Progenitor cell of endocrine pancreas (in vitro differentiated cells): ENCODE measurements around the gene PHYHD1. TPM values are rescaled to one million over a fixed set of nuclear protein-coding genes. Genes with fewer than 3 reads are reported as not detected.

Source experiments
- DNase-seq: peaks from one replicate; pipeline ENCODE4 v3.0.0; 2021; ENCODE audit warnings: low spot score; ENCODE audit not compliant: unreplicated experiment
- H3K27ac Mint-ChIP-seq: 2 replicates; pipeline ENCODE4 v1.8.0; 2021; ENCODE audit warnings: mild to moderate bottlenecking, moderate library complexity, mixed read lengths
- H3K27me3 Mint-ChIP-seq: 2 replicates; pipeline ENCODE4 v1.8.0; 2021; ENCODE audit warnings: mixed read lengths
- H3K36me3 Mint-ChIP-seq: 2 replicates; pipeline ENCODE4 v1.8.0; 2022; ENCODE audit warnings: mixed read lengths; ENCODE audit not compliant: insufficient read depth
- H3K4me1 Mint-ChIP-seq: 2 replicates; pipeline ENCODE4 v1.8.0; 2021; ENCODE audit warnings: low read depth, mixed read lengths
- H3K4me3 Mint-ChIP-seq: 2 replicates; pipeline ENCODE4 v1.8.0; 2021; ENCODE audit warnings: low read depth, mild to moderate bottlenecking, moderate library complexity, mixed read lengths
- H3K9me3 Mint-ChIP-seq: 2 replicates; pipeline ENCODE4 v1.8.0; 2021; ENCODE audit warnings: low read depth, mixed read lengths
- long read RNA-seq: library from polyadenylated mRNA; unstranded; transcript quantifications from one replicate; pipeline ENCODE4 v2.0.0, GENCODE V29; 2020
- total RNA-seq: library from RNA; stranded (reverse); gene quantifications from 2 replicates; pipeline ENCODE4 v1.2.1, GENCODE V29; 2021
- TF ChIP-seq, protein P1 (sequence below): fragments of 200-600 bp; sonication (generic); IDR thresholded peaks from one replicate; pipeline ENCODE4 v1.5.0; 2021; ENCODE audit warnings: antibody characterized with exemption, mild to moderate bottlenecking; ENCODE audit not compliant: unreplicated experiment

PHYHD1 gene
- 19.9 and 21.3 TPM in 2 replicates for total RNA-seq
- long read RNA-seq, partial matches to known transcripts, result 9 of 15 reads
- long read RNA-seq, other reads (novel, unspliced or antisense), result 6 of 15 reads

GRCh38 chr9:128920381-128921058 lies at the start of gene PHYHD1:
Gene PHYHD1, plus strand, starts transcription at chr9:128920982. Its CDS starts 1,342 bp downstream, at chr9:128922324.
- Mint-ChIP-seq H3K27ac (peak within 1 kb of the TSS; percentile 96), H3K4me3 (peak within 1 kb of the TSS; percentile 83), H3K27me3 (no peaks in the 10 kb centered on the region), H3K9me3 (no peaks in the 10 kb centered on the region), H3K4me1 (peaks cover 6% of the 10 kb centered on the region), H3K36me3 (peaks cover 6% of the 10 kb centered on the region)
- TF ChIP-seq, protein P1, sequence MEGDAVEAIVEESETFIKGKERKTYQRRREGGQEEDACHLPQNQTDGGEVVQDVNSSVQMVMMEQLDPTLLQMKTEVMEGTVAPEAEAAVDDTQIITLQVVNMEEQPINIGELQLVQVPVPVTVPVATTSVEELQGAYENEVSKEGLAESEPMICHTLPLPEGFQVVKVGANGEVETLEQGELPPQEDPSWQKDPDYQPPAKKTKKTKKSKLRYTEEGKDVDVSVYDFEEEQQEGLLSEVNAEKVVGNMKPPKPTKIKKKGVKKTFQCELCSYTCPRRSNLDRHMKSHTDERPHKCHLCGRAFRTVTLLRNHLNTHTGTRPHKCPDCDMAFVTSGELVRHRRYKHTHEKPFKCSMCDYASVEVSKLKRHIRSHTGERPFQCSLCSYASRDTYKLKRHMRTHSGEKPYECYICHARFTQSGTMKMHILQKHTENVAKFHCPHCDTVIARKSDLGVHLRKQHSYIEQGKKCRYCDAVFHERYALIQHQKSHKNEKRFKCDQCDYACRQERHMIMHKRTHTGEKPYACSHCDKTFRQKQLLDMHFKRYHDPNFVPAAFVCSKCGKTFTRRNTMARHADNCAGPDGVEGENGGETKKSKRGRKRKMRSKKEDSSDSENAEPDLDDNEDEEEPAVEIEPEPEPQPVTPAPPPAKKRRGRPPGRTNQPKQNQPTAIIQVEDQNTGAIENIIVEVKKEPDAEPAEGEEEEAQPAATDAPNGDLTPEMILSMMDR, result no peak
- no peak for DNase-seq

GRCh38 chr9:128877852-128878251 lies 42.9 kb upstream of the PHYHD1 start:
- Mint-ChIP-seq H3K9me3 (no peaks in the 10 kb centered on the region), H3K27me3 (no peaks in the 10 kb centered on the region), H3K4me1 (peaks cover 9% of the 10 kb centered on the region), H3K36me3 (no peaks in the 10 kb centered on the region), H3K4me3 (no peak overlapping the region), H3K27ac (no peak overlapping the region)
- no peak for DNase-seq
- TF ChIP-seq, protein P1, result no peak

DNA sequence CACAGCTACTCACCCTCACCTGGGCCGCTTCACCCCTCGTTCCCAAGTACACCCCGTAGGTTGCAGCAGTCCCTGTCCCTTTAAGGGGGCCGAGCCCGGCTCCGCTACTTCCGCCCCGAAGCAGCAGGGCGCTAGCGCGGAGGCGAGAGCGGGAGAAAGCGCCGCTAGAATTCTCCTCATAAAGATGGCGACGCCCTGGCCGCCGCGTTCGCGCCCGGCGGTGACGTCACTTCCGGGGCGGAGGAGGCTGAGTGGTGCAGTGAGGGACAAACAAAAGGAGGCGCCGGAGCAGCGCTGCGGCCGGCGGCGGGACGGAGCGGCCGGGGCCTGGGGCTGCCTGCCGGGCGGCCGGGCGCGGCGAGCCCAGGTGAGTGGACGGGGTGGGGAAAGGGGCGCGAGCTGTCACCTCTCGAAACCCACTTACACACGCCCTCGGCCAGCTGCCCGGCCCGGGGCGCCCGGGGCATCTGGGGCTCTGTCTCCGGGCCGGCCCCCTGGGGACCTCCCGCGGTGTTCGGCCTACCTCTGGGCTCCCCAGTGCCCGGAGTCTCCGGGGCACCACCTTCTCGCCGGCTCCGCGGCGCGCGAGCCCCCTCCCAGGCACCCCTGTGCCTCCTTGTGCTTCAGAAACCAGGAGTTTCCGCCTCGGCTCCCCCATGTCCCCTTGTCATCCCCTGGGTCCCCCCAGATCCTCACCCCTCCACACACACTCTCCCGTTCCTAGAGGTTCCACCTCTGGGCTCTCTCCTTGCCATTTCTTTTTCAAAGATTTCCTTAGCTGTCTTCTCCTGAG lies 38.7 kb upstream of the PHYHD1 start, which contains the start of the genes KYAT1 and LRRC8A:
Gene KYAT1 (minus strand): TSS at position 67 of the 793 bp plus-strand sequence. CDS start 36,545 bp downstream, outside the sequence.
Gene LRRC8A (plus strand): TSS at position 250 of the 793 bp plus-strand sequence. CDS start 25,032 bp downstream, outside the sequence.
- H3K27me3 Mint-ChIP-seq, result no peaks in the 10 kb centered on the region

GRCh38 chr9:128882677-128883603 lies 37.8 kb upstream of the PHYHD1 start:
- peak overlapping the region; percentile 96 for H3K27ac Mint-ChIP-seq
- no peak for DNase-seq
- peaks cover 2% of the 10 kb centered on the region for H3K36me3 Mint-ChIP-seq
- peak overlapping the region; percentile 97 for H3K4me3 Mint-ChIP-seq
- TF ChIP-seq, protein P1, result no peak
- no peaks in the 10 kb centered on the region for H3K9me3 Mint-ChIP-seq
- peaks cover 20% of the 10 kb centered on the region for H3K4me1 Mint-ChIP-seq
- H3K27me3 Mint-ChIP-seq, result no peaks in the 10 kb centered on the region

More for the DNA sequence above, 38.7 kb upstream of the PHYHD1 start, which contains the start of the genes KYAT1 and LRRC8A:
- TF ChIP-seq, protein P1, result no peak
- no peaks in the 10 kb centered on the region for H3K9me3 Mint-ChIP-seq
- peaks cover 20% of the 10 kb centered on the region for H3K4me1 Mint-ChIP-seq
- H3K4me3 Mint-ChIP-seq, result peak within 1 kb of the TSS; percentile 97
- H3K36me3 Mint-ChIP-seq, result peaks cover 2% of the 10 kb centered on the region
- DNase-seq, result peak; percentile 95
- H3K27ac Mint-ChIP-seq, result peak within 1 kb of the TSS; percentile 96
